IPS-18c (cell line): ENCODE measurements around the gene HOXA4.

ENCODE experiments used
- H3K4me3 ChIP-seq: 2 replicates; pipeline ENCODE4 v1.7.0; 2013; ENCODE audit warnings: low read depth, mild to moderate bottlenecking, low read length, moderate library complexity; ENCODE audit not compliant: insufficient read depth
- H3K9me3 ChIP-seq: one replicate; pipeline ENCODE4 v1.6.1; 2013; ENCODE audit warnings: mild to moderate bottlenecking, low read length, moderate library complexity; ENCODE audit not compliant: control insufficient read depth, insufficient read depth

Gene HOXA4

GRCh38 chr7:27161721-27162560 is 31.4 kb upstream of the HOXA4 start:
- Histone ChIP-seq H3K4me3 (no peak overlapping the region), H3K9me3 (peaks cover 16% of the 10 kb centered on the region)

- H3K4me3 ChIP-seq: no peak overlapping the region
- H3K9me3 ChIP-seq: peaks cover 16% of the 10 kb centered on the region
These were observed 30.7 kb upstream of the HOXA4 start for GRCh38 chr7:27161214-27161720.

- Histone ChIP-seq H3K9me3 (peaks cover 16% of the 10 kb centered on the region), H3K4me3 (peak overlapping the region; percentile 61)
These were observed 30.1 kb upstream of the HOXA4 start for GRCh38 chr7:27160546-27161213.

- peak overlapping the region; percentile 61; the same call in 1 of the 2 replicates for H3K4me3 ChIP-seq
- peaks cover 12% of the 10 kb centered on the region for H3K9me3 ChIP-seq
These were observed 29.6 kb upstream of the HOXA4 start for GRCh38 chr7:27160145-27160545.

GRCh38 chr7:27159266-27160144 is 28.9 kb upstream of the HOXA4 start:
- Histone ChIP-seq H3K9me3 (peaks cover 9% of the 10 kb centered on the region), H3K4me3 (no peak overlapping the region)

- H3K9me3 ChIP-seq: peaks cover 9% of the 10 kb centered on the region
- no peak overlapping the region for H3K4me3 ChIP-seq
These were observed 28.1 kb upstream of the HOXA4 start for GRCh38 chr7:27158436-27159265.

GRCh38 chr7:27157702-27158431 is 27.3 kb upstream of the HOXA4 start:
- H3K9me3 ChIP-seq: peaks cover 9% of the 10 kb centered on the region
- H3K4me3 ChIP-seq: no peak overlapping the region

GRCh38 chr7:27156916-27157701 is 26.6 kb upstream of the HOXA4 start:
- no peak overlapping the region for H3K4me3 ChIP-seq
- peaks cover 9% of the 10 kb centered on the region for H3K9me3 ChIP-seq

- peak within 1 kb of the TSS; percentile 25 for H3K4me3 ChIP-seq
- H3K9me3 ChIP-seq: peaks cover 9% of the 10 kb centered on the region
These were observed 25.9 kb upstream of the HOXA4 start, which contains the start of gene HOXA7 for GRCh38 chr7:27156508-27156898. TSS of gene HOXA7 (minus strand) at chr7:27156675. CDS start at chr7:27156545, 130 bp downstream.

- H3K4me3 ChIP-seq: peak overlapping the region; percentile 25
- peaks cover 9% of the 10 kb centered on the region for H3K9me3 ChIP-seq
These were observed 25.4 kb upstream of the HOXA4 start for GRCh38 chr7:27155816-27156507.

- Histone ChIP-seq H3K4me3 (no peak overlapping the region), H3K9me3 (peaks cover 7% of the 10 kb centered on the region)
These were observed 24.6 kb upstream of the HOXA4 start for GRCh38 chr7:27154901-27155815.

- H3K4me3 ChIP-seq: no peak overlapping the region
- H3K9me3 ChIP-seq: peaks cover 4% of the 10 kb centered on the region
These were observed 23.8 kb upstream of the HOXA4 start for GRCh38 chr7:27154369-27154768.

GRCh38 chr7:27153526-27153925 is 23.0 kb upstream of the HOXA4 start:
- H3K4me3 ChIP-seq: no peak overlapping the region
- H3K9me3 ChIP-seq: peaks cover 3% of the 10 kb centered on the region
